SK-N-SH (cell line): Measurements from ENCODE around the gene TMPRSS2. TPM values are rescaled to one million over a fixed set of nuclear protein-coding genes. Genes with fewer than 3 reads are reported as not detected.

Experiments
- CTCF ChIA-PET: fragments of 300-600, 350-600 bp; formaldehyde crosslinking; extraction: SDS; loops from one replicate; lab custom pipeline; 2021; lab: Yijun Ruan, JAX
- POLR2A ChIA-PET: fragments of 350-600 bp; sonication (Branson Sonifier 250); formaldehyde crosslinking; extraction: SDS; loops from one replicate; lab custom pipeline; 2020; ENCODE audit warnings: antibody characterized with exemption, inconsistent platforms; lab: Yijun Ruan, JAX
- DNase-seq: peaks from one replicate; pipeline ENCODE4 v3.0.0; 2012
- H2AFZ ChIP-seq: fragments of 200-600 bp; sonication (generic); 2 replicates; pipeline ENCODE4 v1.8.1; 2016; ENCODE audit warnings: antibody characterized with exemption, mild to moderate bottlenecking, low read depth
- H3F3A ChIP-seq: fragments of 200-600 bp; sonication (generic); replicated peaks from 2 replicates; pipeline ENCODE3; 2016; ENCODE audit warnings: antibody characterized with exemption, mild to moderate bottlenecking; ENCODE audit not compliant: insufficient read depth
- H3K27ac ChIP-seq, 2 experiments: fragments of 200-500 bp in 1 of 2; fragments of 200-600 bp in 1 of 2; sonication (Bioruptor generic) in 1 of 2; sonication (generic), shearing (Covaris generic) in 1 of 2; 2 replicates each; pipeline versions ENCODE4 v1.5.1 to v1.6.1; 2014 to 2016; ENCODE audit warnings: low read depth in 2 of 2, inconsistent platforms in 1 of 2, low read length in 1 of 2, mild to moderate bottlenecking in 1 of 2, mixed read lengths in 1 of 2
- H3K27me3 ChIP-seq: fragments of 200-600 bp; sonication (generic), shearing (Covaris generic); 2 replicates; pipeline ENCODE4 v1.6.1; 2016; ENCODE audit warnings: mixed run types; ENCODE audit not compliant: insufficient read depth
- H3K36me3 ChIP-seq, 2 experiments: fragments of 200-500 bp in 1 of 2; fragments of 200-600 bp in 1 of 2; sonication (Bioruptor generic) in 1 of 2; sonication (generic) in 1 of 2; replicated peaks in 1 of 2; 2 replicates each; pipeline versions ENCODE3 to v1.5.1; 2014 to 2016; ENCODE audit warnings: low read length in 1 of 2, mild to moderate bottlenecking in 1 of 2; ENCODE audit not compliant: insufficient read depth in 2 of 2, control insufficient read depth in 1 of 2
- H3K4me1 ChIP-seq, 2 experiments: fragments of 200-500 bp in 1 of 2; fragments of 200-600 bp in 1 of 2; sonication (Bioruptor generic) in 1 of 2; sonication (generic), shearing (Covaris generic) in 1 of 2; 2 replicates each; pipeline versions ENCODE4 v1.5.1 to v1.6.1; 2014 to 2016; ENCODE audit warnings: low read depth in 1 of 2, low read length in 1 of 2, mixed run types in 1 of 2; ENCODE audit not compliant: insufficient read depth in 2 of 2, control insufficient read depth in 1 of 2
- H3K4me2 ChIP-seq: fragments of 200-600 bp; sonication (generic), shearing (Covaris generic); 2 replicates; pipeline ENCODE4 v1.6.1; 2017; ENCODE audit warnings: mixed run types
- H3K4me3 ChIP-seq, 2 experiments: fragments of 200-500 bp in 1 of 2; fragments of 200-600 bp in 1 of 2; sonication (Bioruptor generic) in 1 of 2; sonication (generic), shearing (Covaris generic) in 1 of 2; 2 replicates each; pipeline versions ENCODE4 v1.5.1 to v1.8.1; 2014 to 2016; ENCODE audit warnings: low read depth in 2 of 2, inconsistent platforms in 1 of 2, low read length in 1 of 2, mild to moderate bottlenecking in 1 of 2, mixed read lengths in 1 of 2, moderate library complexity in 1 of 2
- H3K79me2 ChIP-seq: fragments of 200-600 bp; sonication (generic); 2 replicates; pipeline ENCODE4 v1.8.1; 2017; ENCODE audit warnings: mild to moderate bottlenecking; ENCODE audit not compliant: insufficient read depth
- H3K9ac ChIP-seq: fragments of 200-600 bp; sonication (generic); 2 replicates; pipeline ENCODE4 v1.6.1; 2017; ENCODE audit warnings: mixed run types
- H3K9me2 ChIP-seq: fragments of 200-600 bp; sonication (generic); 2 replicates; pipeline ENCODE4 v1.6.1; 2017; ENCODE audit warnings: mixed run types
- H3K9me3 ChIP-seq: fragments of 200-600 bp; sonication (generic); 2 replicates; pipeline ENCODE4 v1.6.1; 2017; ENCODE audit warnings: mixed run types, mild to moderate bottlenecking, moderate library complexity
- H4K20me1 ChIP-seq: fragments of 200-600 bp; sonication (generic); 2 replicates; pipeline ENCODE4 v1.6.1; 2017; ENCODE audit warnings: mild to moderate bottlenecking, mixed run types; ENCODE audit not compliant: insufficient read depth
- CHD2 ChIP-seq: fragments of 150-350 bp; IDR thresholded peaks from 2 replicates; pipeline ENCODE4 v1.6.1; 2018; ENCODE audit warnings: low read length; ENCODE audit not compliant: partially characterized antibody
- CTCF ChIP-seq: fragments of 200-600 bp; sonication (generic); IDR thresholded peaks from 2 replicates; pipeline ENCODE4 v1.6.1; 2017; ENCODE audit warnings: antibody characterized with exemption, mild to moderate bottlenecking, moderate library complexity
- ELF1 ChIP-seq: IDR thresholded peaks from 2 replicates; pipeline ENCODE4 v1.4.0; 2012
- FOSL2 ChIP-seq: IDR thresholded peaks from 2 replicates; pipeline ENCODE4 v1.4.0; 2012; ENCODE audit warnings: low read depth, mild to moderate bottlenecking, moderate library complexity, borderline replicate concordance
- FOXJ3 ChIP-seq: sonication (generic); formaldehyde crosslinking; IDR thresholded peaks from 2 replicates; pipeline ENCODE4 v1.5.1; 2020; ENCODE audit warnings: mild to moderate bottlenecking, missing genetic modification reagents
- FOXM1 ChIP-seq: IDR thresholded peaks from 2 replicates; pipeline ENCODE4 v1.4.0; 2012; ENCODE audit warnings: low read depth, mild to moderate bottlenecking
- GABPA ChIP-seq: IDR thresholded peaks from 2 replicates; pipeline ENCODE4 v1.4.0; 2012; ENCODE audit warnings: low read depth, mild to moderate bottlenecking
- GATA2 ChIP-seq: sonication (generic); formaldehyde crosslinking; IDR thresholded peaks from 2 replicates; pipeline ENCODE4 v1.5.0; 2020; ENCODE audit warnings: mild to moderate bottlenecking, missing genetic modification reagents
- IRF3 ChIP-seq: fragments of 150-350 bp; IDR thresholded peaks from 2 replicates; pipeline ENCODE4 v1.6.1; 2016; ENCODE audit warnings: mild to moderate bottlenecking, low read depth, low read length
- MAX ChIP-seq: IDR thresholded peaks from 2 replicates; pipeline ENCODE4 v1.4.0; 2012; ENCODE audit warnings: low read depth
- MEF2A ChIP-seq: IDR thresholded peaks from 2 replicates; pipeline ENCODE4 v1.4.0; 2012; ENCODE audit warnings: low read depth, borderline replicate concordance
- NFIC ChIP-seq: IDR thresholded peaks from 2 replicates; pipeline ENCODE4 v1.4.0; 2012; ENCODE audit warnings: borderline replicate concordance
- PBX3 ChIP-seq: IDR thresholded peaks from 2 replicates; pipeline ENCODE4; 2012
- POLR2AphosphoS5 ChIP-seq: IDR thresholded peaks from 2 replicates; pipeline ENCODE4 v1.6.1; 2012; ENCODE audit warnings: low read depth, low read length
- RAD21 ChIP-seq: IDR thresholded peaks from 2 replicates; pipeline ENCODE4 v1.6.1; 2012; ENCODE audit warnings: mild to moderate bottlenecking, low read length
- RXRA ChIP-seq: IDR thresholded peaks from 2 replicates; pipeline ENCODE4 v1.4.0; 2012; ENCODE audit warnings: low read depth, mild to moderate bottlenecking, borderline replicate concordance
- SIN3A ChIP-seq: IDR thresholded peaks from 2 replicates; pipeline ENCODE4 v1.6.1; 2012; ENCODE audit warnings: low read depth, mild to moderate bottlenecking, low read length, moderate library complexity, borderline replicate concordance
- TCF12 ChIP-seq: IDR thresholded peaks from 2 replicates; pipeline ENCODE4 v1.4.0; 2012
- USF1 ChIP-seq: IDR thresholded peaks from 2 replicates; pipeline ENCODE4 v1.4.0; 2012; ENCODE audit warnings: low read depth, borderline replicate concordance
- WGBS: methylation state at CpG from one replicate; pipeline ENCODE4 v1.1.6; 2017; ENCODE audit warnings: low lambda C conversion rate; 5-methylcytosine and 5-hydroxymethylcytosine counted together
- polyA plus RNA-seq, 3 experiments: library from polyadenylated mRNA; depleted of rRNA; stranded (reverse); fragments of >200 nt; gene quantifications; 2 replicates each; pipeline ENCODE4 v1.2.3, GENCODE V29; 2012

TMPRSS2 gene
- polyA plus RNA-seq, 1 of the 3 experiments (the other 2 are of a cell fraction), result not detected

GRCh38 chr21:41482980-41483379, 25.0 kb downstream of the TMPRSS2 start:
- no peaks in the 10 kb centered on the region for H3K9me3 ChIP-seq
- no peaks in the 10 kb centered on the region for H3K27me3 ChIP-seq
- H3K4me1 ChIP-seq, result no peaks in the 10 kb centered on the region
- TF ChIP-seq RXRA (no peak), SIN3A (no peak), IRF3 (no peak), MAX (no peak), FOXM1 (no peak), MEF2A (no peak), CHD2 (no peak), POLR2AphosphoS5 (no peak), NFIC (no peak), RAD21 (no peak), CTCF (no peak), FOXJ3 (no peak), TCF12 (no peak), PBX3 (no peak), FOSL2 (no peak), GATA2 (CRISPR knock-in tag) (no peak), GABPA (no peak), ELF1 (no peak), USF1 (no peak)
- H3K79me2 ChIP-seq, result no peaks in the 10 kb centered on the region
- H3F3A ChIP-seq, result no peaks in the 10 kb centered on the region
- WGBS, result 69% methylated on average over 6 of the region's 6 CpGs
- H4K20me1 ChIP-seq, result no peaks in the 10 kb centered on the region
- no peak overlapping the region for H3K4me2 ChIP-seq
- H3K4me3 ChIP-seq, result no peak overlapping the region
- H3K27ac ChIP-seq, result no peak overlapping the region
- no peaks in the 10 kb centered on the region for H3K9me2 ChIP-seq
- CTCF ChIA-PET, result no interaction called here
- no peaks in the 10 kb centered on the region for H3K36me3 ChIP-seq
- H3K9ac ChIP-seq, result no peak overlapping the region
- POLR2A ChIA-PET, result no interaction called here
- DNase-seq, result no peak
- H2AFZ ChIP-seq, result no peak overlapping the region
